Measurements from ENCODE around the gene MLH3.

The MLH3 gene

DNA sequence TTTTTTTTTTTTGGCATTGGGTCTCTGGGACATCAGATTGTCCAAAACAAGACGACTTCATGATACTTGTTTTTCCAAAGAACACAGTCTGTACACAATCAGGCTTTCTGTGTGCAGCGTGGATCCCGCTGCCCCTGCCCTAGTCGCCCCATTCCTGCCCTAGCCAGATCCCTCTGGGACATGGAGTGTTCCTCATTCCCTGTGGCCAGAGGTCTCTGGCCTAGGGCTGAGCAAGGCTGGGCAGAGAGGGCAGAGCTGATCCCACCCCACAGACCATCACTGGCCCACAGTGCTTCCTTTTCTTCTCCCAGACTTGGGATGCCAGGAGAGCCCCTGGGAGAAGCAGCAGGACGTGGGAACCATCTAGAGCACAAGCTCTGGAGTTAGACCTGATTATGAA is 69.4 kb downstream of the MLH3 start:
- no peak for DNase-seq

DNA sequence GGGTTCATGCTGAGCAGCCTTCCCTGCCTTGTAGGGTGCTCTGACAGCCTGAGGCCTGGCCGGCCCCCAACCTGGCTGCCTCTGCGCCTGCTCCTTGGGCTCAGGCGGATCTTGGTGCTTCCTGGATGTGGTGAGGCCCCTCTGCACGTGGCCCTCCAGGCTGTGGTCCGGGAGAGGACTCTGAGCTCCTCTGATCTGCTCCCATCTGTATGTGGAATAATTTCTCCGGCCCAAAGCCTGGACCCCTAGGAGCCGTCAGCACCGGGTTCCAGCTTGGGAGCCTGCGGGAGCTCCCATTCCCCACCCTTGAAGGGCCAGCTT is 69.8 kb downstream of the MLH3 start:
- DNase-seq, result no peak

DNA sequence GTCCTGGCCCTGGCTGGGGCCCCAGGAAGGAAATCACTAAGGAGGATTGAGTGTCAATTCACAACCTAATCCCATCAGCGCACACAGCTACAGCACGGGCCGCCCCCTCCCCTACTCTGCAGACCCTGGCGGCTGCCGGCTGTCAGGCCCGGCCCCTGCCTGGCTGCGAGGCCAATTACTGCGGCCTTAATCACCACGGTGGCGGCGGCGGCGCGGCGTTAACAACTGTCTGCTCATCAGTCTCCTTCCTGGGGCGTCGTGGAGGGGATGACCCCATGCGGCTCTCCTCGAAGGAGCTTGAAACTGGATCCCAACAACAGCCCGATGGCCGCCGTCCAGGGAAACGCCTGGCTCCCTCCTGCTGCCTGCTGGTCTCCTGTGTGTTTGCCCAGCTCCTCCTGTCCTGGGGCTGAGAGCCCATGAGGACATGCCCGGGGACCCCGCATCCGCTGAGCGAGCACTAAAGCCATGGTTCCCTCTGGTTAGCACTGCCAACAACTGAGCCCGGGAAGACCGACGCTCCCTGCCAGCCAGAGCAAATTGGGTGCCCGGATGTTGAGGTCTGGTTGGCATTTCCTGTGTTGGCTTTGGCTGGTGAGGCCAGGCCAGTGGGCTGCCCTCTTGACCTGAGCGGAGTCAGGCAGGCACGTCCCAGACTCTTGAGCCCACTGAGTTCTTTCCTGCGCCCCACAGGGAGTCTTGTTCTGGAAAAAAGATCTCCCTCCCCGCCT is 70.4 kb downstream of the MLH3 start:
- DNase-seq, result no peak

DNA sequence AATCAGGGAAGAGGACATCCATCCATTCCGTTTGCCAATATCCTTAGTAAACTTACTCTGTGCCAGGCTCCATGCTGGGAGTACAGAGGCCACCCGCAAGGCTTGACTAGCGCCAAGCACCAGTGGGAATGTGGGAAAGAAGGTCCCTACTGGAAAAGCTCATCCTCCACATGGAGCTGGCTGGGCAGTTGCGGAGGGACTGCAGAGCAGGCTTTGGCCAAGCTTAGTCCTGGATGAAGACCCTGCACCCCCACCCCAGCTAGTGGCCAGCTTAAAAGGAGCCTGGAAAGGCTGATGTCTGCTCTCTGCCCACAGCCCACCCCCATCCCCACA is 70.9 kb downstream of the MLH3 start:
- no peak for DNase-seq

DNA sequence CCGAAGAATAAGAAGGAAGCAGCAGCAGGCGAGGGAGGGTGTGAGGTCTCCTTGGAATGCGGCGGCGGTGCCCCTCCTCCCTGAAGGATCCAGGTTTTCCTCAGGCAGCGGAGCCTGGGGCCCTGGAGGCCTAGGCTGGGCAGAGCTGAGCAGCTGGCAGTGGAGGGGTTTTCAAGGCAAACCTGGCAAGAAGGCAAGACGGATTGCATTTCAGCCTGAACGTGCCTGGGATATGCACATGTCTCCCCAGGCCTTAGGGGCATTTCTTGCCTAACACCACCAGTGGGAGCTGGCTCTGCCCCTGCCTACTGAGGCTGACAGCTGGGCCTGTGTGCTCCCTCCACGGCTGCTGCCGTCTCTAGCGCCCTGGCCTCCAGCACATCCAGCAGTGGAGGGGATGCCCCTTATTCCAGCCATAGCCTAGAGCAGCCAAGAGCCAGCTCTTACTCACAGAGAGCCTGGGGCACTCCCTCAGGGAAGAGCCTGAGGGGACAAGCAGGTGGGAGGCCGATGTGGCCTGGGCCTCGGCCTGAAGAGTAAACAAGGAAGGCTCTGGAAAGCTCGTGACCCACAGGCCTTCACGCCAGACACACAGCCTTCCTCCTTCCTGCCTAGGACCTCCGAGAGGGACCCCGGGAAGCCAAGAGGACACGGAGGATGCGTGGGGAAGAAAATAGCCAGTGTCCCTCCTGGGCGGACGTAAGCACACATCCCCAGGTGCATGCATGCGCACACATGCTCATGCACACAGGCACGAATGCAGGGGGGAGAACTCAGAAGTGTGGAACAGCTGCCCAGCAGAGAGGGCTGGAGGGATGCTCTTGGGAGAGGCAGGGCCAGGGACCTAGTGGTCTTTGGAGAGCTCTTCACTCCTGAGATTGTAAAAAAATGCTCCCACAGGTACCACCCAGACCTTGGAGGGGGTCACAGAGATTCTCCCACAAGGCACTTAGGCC is 71.5 kb downstream of the MLH3 start:
- DNase-seq, result peak; percentile 98

DNA sequence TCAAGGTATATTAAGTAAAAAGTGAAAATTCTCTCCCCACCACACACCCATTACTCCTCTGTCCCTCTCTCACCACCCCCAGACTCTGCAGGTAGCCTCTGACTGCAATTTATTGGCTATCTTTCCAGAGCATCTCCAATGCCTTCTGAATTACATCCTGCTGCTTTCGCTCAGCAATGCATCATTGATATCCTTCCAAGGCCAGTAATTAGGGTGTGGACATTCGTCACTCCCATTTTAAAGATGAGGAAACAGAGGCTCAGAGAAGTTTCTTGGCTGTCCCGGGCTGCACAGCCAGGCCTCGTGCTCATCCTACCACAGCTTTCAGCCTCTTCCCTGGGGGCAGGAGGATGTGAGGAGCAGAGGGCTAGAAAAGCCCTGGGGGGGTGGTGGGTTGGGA is 72.2 kb downstream of the MLH3 start:
- no peak for DNase-seq

DNA sequence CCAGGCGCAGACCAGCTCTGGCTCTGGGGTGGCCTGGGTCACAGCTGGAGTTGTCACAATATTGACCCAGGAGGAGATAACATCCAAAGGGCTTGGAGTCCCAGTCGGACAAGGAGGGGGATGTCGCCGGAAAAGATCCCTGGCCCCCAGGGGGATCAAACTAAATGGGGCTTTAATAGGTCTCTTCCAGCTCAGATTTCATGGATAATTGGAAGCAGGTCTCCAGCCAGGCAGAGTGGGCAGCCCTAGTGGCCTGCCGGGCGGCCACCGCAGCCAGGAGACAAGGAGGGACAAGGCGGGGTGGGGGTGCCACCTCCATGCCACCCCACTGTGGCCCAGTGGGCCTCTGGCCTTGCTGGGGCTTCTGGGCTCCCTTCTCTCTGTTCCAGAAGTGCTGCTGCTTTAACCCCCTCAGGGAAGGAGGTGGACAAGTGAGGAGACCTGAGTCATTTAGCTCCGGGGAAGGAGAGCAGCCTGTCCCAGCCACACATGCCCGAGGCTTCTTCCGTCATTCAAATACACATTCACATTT is 72.8 kb downstream of the MLH3 start:
- no peak for DNase-seq

DNA sequence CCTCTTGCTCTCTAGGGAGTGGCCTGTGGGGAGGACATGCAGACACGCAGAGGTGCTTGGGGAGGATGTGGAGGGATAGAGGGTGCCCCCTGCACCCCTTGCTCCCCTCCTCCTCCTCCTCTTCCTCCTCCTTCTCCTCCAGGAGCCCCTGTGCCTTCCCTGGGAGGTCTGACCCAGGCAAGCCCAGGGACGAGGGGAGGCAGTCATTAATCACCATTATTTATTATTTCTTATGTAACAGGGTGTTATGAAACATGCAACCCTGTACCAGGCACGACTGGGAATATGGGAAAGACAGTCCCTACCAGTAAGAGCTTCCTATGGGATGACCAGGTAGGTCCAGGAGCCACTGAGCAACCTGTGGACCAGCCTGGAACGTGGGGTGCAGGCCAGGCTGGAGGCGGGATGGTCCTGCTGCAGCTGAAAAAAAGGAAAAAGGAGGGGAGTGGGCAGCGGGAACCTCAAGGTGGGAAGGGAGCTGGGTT is 73.3 kb downstream of the MLH3 start:
- DNase-seq, result no peak

DNA sequence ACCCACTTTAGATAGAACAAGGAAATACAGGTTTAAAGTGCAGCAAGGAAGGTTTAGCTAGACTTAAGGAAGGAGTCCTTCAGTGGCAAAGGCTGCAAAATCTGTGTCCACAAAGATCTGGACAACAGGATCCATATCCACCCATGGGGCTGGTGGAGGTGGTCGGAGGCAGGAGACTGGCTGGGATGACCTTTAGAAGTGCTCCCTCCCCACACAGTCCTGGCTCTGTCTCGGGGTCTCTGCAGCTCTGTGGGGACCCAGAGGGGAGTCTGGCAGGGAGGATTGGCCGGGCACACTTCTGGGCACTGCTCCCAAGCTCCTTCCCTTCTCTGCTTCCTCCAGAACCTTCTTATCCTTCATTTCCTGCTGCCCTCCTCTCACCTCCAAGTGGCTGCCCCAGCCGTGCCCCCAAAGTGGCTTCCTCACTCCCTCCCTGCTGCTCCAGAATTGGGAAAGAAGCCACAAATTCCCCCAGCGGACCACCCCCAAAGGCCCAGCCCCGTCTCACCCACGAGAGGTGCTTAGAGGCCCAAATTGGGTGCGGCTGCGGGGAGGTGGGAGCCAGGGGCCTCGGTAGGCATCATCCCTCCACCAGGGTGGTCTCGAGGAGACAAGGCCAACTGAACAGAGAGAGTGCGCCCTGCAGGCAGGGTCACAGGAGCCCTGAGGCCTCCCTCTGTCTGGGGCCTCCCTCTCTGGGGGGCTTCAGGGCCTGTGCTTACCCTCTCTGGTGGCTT is 73.9 kb downstream of the MLH3 start:
- DNase-seq, result no peak

DNA sequence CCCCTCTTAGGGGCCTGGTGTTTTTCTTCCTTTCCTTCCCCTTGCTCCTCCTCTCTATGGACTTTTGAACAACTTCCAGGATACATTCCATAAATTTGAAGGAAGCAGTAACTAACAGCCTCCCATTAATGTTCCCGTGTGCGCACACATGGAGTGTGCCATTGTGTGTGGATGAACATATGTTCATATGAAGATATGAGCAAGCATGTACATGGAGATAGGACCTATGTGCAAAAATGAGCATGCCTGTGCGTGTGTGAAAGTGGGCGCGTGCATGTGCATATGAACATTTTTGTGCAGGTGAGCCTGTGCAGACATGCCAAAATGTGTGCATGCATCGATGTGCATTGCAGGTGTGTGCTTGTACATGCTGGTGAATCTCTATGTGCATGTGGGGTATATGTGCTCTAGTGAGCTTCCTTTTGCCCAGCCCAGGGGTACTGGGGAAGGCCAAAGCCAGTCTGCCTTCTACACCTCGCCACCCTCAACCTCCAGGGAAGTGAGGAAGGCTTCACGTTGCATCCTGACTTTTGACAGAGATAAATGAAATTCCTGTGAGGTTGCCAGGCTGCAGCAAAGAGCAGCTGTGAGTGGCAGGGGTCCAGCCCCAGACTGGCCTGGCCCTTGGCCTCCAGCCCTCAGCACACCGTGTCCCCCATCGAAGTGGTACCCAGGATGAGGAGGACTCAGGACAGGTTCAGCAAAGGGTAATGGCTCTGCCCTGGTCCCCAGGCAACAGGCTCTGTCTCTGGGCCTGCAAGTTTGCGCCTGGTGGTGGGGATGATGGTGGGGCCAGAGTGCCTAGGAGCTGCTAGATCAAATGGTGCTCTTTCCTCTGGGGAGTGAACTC is 74.8 kb downstream of the MLH3 start:
- no peak for DNase-seq

DNA sequence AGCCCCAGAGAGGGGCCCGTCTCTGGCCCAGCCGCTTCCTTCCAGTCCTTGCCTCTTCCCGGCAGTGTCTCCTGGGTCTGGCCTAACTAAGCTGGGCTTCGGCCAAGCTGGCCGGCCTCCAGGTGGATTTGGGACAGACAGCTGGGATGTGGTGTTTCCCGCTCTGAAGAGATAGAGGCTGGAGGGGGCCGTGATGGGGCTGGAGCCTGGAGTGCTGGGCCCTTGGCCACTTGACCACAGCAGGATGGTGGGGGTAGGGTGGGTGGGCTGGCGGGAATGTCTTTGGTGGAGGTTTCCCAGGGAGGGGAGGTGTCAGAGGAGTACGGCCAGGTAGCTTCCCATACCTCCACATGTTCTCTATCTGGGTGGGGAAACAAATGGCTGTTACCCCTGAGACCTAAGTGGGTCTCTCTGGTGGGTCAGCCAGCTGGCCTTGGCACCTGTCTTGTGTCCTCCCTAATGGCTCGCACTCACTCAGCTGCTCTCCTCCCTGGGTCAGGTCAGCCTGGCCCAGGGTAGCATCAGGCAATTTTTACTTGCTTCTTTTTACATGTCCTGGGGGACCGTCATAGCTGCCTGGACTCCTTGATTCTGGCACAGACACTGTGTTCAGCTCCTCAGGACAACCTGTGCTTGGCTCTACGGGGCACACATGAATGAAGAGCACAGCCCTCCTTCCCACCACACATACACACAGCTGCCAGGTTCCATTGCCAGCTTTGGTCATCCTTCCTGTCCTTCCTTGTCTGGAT is 76.0 kb downstream of the MLH3 start:
- DNase-seq, result peak; percentile 20

DNA sequence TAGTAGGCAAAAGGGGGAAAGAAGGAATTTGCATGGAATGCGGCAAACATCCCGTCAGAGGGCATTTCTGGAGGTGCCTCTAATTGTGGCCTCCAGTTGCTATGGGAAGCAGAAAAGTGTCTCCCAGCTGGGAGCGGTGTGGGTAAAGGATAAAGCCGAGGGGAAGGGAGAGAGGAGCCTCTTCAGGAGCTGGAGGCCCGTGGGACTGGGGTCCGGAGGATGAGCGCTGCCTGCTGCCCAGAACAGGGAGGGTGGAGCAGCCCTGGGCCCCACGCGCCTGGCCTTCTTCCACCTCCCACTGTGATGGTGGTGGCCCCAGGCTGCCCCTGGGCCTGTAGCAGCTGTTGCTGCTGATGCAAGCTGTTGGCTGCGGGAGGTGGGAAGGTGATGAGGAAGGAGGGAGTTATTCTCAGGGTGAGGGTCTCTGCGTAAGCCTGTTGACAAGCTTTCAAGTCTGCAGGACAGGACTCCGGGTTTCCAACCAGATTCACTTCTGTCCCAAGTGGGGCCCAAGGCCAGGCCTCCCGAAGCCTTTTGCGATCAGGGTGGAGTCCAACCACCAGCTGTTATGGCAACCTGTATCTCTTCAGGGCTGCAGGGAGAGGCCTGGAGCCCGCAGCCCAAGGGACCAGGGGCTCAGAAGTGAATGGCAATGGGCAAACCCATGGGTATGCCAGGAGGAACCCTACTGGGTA is 76.8 kb downstream of the MLH3 start:
- DNase-seq, result peak; percentile 63

DNA sequence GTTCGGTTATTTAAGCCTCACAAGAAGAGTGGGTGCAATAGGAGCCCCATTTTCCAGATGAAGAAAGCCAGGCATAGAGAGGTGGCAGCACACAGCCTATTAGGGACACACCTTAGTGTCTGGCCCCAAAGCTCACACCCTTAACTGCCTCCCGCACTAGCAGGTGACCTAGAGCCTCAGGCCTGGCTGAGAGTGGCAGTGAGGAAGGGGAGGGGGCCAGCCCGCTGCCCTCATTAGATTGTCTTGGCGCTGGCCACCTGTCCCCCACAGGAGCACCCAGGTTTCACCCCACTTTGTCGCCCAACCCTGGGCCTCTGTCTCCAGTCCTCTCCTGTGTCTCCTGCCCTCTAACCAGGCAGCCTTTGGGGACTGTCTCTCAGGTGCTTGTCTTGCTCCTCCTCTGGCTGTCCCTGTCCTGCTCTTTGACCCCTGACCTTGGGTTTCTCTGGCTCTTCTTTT is 77.3 kb downstream of the MLH3 start:
- no peak for DNase-seq

DNA sequence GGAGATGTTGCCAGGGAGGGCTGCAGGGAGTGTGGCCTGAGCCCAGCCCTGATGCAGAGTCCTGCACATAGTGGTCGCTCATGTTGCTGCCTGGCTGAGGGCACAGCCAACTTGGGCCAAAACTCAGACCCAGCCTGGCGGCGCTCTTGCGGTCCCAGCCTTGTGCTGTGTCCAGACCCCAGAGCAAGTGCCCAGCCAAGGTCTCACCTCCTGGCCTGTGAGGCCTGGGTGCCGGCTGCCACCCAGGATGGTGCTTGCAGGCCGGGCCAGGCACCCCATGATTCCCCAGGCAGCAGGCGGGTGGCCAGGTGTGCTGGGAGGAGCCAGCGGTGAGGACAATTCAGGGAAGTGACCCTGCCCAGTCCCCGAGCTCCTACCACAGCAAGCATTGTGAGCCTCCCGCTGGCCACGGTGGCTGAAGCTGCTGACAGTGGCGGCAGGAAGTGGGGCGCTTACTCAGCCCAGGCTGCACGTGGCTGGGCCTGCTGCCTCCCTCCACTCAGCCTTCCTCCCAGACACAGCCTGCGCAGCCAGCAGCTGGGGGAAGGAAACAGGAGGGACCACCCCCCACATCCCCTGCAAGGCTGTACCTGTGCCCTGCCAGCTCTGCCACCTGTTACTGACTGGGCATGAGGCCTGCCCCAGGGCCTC is 78.1 kb downstream of the MLH3 start:
- no peak for DNase-seq

DNA sequence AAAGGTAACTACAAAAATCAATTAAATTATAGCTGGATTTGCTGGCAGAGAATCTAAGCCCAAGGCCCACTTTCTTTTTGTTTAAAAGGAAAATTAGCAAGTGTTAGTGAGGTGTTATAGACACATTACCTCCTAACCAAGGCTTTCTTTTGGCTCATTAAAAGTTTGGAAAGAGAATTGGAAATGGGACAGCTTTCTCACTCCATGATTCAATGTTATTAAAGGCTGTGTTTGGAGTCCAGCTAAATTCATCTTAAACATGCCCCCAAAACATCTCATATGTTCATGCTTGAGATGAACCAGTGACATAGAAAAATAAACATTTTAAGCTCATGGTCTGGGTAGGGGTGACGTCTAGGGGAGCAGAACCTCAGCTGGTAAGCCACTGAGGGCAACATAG is 82.5 kb downstream of the MLH3 start:
- DNase-seq, result no peak

DNA sequence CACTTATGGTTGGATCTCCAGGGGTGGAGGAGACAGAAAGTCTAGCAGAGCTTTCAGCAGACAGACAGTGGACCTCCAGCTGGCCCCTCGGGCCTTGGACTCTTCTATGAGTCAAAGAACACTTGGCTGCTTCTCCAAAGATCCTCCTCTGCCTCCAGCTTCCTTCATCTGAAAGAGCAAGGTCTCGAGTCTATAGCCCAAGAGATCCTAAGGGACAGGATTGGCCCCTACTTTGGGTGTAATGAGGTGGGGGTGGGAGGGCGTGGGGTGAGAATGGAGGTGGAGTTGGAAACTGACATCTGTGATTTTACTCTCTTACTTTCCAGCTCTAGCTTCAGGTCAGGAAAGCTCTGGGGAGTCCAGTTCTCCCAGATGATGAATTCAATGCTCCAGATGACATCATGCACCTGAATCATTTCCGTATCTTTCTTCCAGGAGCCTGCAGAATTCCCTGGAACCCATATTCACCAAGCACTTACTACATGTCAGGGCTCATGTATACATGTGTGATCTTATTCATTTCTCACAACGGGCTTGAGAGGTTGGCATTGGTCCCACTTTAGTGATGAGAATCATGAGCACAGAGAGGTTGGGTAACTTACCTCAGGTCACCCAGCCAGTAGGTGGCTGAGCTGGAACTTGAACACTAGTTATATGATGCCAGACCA is 85.6 kb downstream of the MLH3 start:
- no peak for DNase-seq

DNA sequence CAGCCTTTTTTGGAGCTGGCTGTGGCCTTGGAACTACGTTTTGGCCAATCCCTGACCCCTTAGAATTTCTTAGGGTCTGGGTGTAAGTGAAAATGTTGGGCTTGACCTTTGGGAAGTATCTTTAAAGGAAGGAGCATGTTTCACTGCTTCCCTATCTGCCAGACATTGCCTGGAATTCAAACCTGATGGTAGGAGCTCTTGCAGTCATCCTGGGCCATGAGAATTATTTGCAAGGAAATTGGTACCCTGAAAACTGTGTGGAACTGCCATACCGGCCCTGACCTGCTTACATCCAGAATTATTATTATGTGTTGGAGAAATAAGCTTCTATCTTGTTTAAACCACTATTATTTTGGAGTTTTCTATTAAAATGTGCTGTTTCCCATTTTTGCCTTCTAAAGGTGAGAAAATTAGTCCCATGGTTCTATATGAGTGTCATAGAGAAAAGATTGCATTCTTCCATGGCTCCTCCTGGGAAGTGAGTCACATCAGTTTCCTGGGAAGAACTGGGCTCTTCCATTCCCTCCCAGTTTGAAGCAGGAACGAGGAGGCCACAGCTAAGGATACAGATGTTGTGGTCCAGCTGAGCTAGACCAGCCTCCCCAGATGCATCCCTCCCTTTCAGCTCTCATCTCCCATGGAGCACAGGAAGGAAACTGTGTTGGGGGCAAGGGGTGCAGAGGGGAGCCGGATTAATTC is 86.3 kb downstream of the MLH3 start:
- no peak for DNase-seq

All from DMS 273 treated with DMSO at 0.1 percent for 48 hours (cell line).